ENCODE measurements around the gene LURAP1L.

Gene LURAP1L

GRCh38 chr9:12813533-12813932 is 38.7 kb downstream of the LURAP1L start:
- H3K27ac ChIP-seq (ENCODE audit: low read depth, low read length), result no peak overlapping the region
- no peaks in the 10 kb centered on the region for H3K9me3 ChIP-seq (ENCODE audit: control insufficient read depth, insufficient read depth, low read length)
- no peak overlapping the region for H3K4me3 ChIP-seq (ENCODE audit: low read depth, low read length)
- H3K27me3 ChIP-seq (ENCODE audit: control insufficient read depth, insufficient read depth, low read length), result no peaks in the 10 kb centered on the region
- no peaks in the 10 kb centered on the region; the same call in 1 of the 2 replicates for H3K4me1 ChIP-seq (ENCODE audit: control insufficient read depth, insufficient read depth, low read length)
- H3K9ac ChIP-seq (ENCODE audit: low read depth, low read length), result no peak overlapping the region
- no peaks in the 10 kb centered on the region for H3K36me3 ChIP-seq (ENCODE audit: control insufficient read depth, insufficient read depth, low read length)

- Histone ChIP-seq H3K36me3 (ENCODE audit: control insufficient read depth, insufficient read depth, low read length) (no peaks in the 10 kb centered on the region), H3K4me1 (ENCODE audit: control insufficient read depth, insufficient read depth, low read length) (no peaks in the 10 kb centered on the region; the same call in 1 of the 2 replicates), H3K27ac (ENCODE audit: low read depth, low read length) (no peak overlapping the region), H3K9ac (ENCODE audit: low read depth, low read length) (no peak overlapping the region), H3K4me3 (ENCODE audit: low read depth, low read length) (no peak overlapping the region), H3K27me3 (ENCODE audit: control insufficient read depth, insufficient read depth, low read length) (no peaks in the 10 kb centered on the region), H3K9me3 (ENCODE audit: control insufficient read depth, insufficient read depth, low read length) (no peaks in the 10 kb centered on the region)
Observed at GRCh38 chr9:12813960-12814876, 39.4 kb downstream of the LURAP1L start.

GRCh38 chr9:12814877-12815237 is 40.0 kb downstream of the LURAP1L start:
- Histone ChIP-seq H3K4me1 (ENCODE audit: control insufficient read depth, insufficient read depth, low read length) (no peaks in the 10 kb centered on the region; the same call in 1 of the 2 replicates), H3K27me3 (ENCODE audit: control insufficient read depth, insufficient read depth, low read length) (no peaks in the 10 kb centered on the region), H3K27ac (ENCODE audit: low read depth, low read length) (no peak overlapping the region), H3K9me3 (ENCODE audit: control insufficient read depth, insufficient read depth, low read length) (no peaks in the 10 kb centered on the region), H3K4me3 (ENCODE audit: low read depth, low read length) (no peak overlapping the region), H3K9ac (ENCODE audit: low read depth, low read length) (no peak overlapping the region), H3K36me3 (ENCODE audit: control insufficient read depth, insufficient read depth, low read length) (no peaks in the 10 kb centered on the region)

- Histone ChIP-seq H3K4me3 (ENCODE audit: low read depth, low read length) (no peak overlapping the region), H3K27ac (ENCODE audit: low read depth, low read length) (no peak overlapping the region), H3K27me3 (ENCODE audit: control insufficient read depth, insufficient read depth, low read length) (no peaks in the 10 kb centered on the region), H3K4me1 (ENCODE audit: control insufficient read depth, insufficient read depth, low read length) (no peaks in the 10 kb centered on the region; the same call in 1 of the 2 replicates), H3K9me3 (ENCODE audit: control insufficient read depth, insufficient read depth, low read length) (no peaks in the 10 kb centered on the region), H3K36me3 (ENCODE audit: control insufficient read depth, insufficient read depth, low read length) (no peaks in the 10 kb centered on the region), H3K9ac (ENCODE audit: low read depth, low read length) (no peak overlapping the region)
Observed at GRCh38 chr9:12815888-12816287, 41.1 kb downstream of the LURAP1L start.

GRCh38 chr9:12816656-12817101 is 41.9 kb downstream of the LURAP1L start:
- no peak overlapping the region for H3K9ac ChIP-seq (ENCODE audit: low read depth, low read length)

GRCh38 chr9:12817702-12818101 is 42.9 kb downstream of the LURAP1L start:
- no peaks in the 10 kb centered on the region for H3K9me3 ChIP-seq (ENCODE audit: control insufficient read depth, insufficient read depth, low read length)
- H3K9ac ChIP-seq (ENCODE audit: low read depth, low read length), result no peak overlapping the region
- H3K27ac ChIP-seq (ENCODE audit: low read depth, low read length), result no peak overlapping the region
- H3K4me3 ChIP-seq (ENCODE audit: low read depth, low read length), result no peak overlapping the region
- H3K27me3 ChIP-seq (ENCODE audit: control insufficient read depth, insufficient read depth, low read length), result no peaks in the 10 kb centered on the region
- no peaks in the 10 kb centered on the region for H3K36me3 ChIP-seq (ENCODE audit: control insufficient read depth, insufficient read depth, low read length)
- H3K4me1 ChIP-seq (ENCODE audit: control insufficient read depth, insufficient read depth, low read length), result no peaks in the 10 kb centered on the region; the same call in 1 of the 2 replicates

More at GRCh38 chr9:12816656-12817101, 41.9 kb downstream of the LURAP1L start:
- H3K27me3 ChIP-seq (ENCODE audit: control insufficient read depth, insufficient read depth, low read length), result no peaks in the 10 kb centered on the region
- no peak overlapping the region for H3K4me3 ChIP-seq (ENCODE audit: low read depth, low read length)
- H3K9me3 ChIP-seq (ENCODE audit: control insufficient read depth, insufficient read depth, low read length), result no peaks in the 10 kb centered on the region
- no peak overlapping the region for H3K27ac ChIP-seq (ENCODE audit: low read depth, low read length)
- H3K36me3 ChIP-seq (ENCODE audit: control insufficient read depth, insufficient read depth, low read length), result no peaks in the 10 kb centered on the region
- H3K4me1 ChIP-seq (ENCODE audit: control insufficient read depth, insufficient read depth, low read length), result no peaks in the 10 kb centered on the region; the same call in 1 of the 2 replicates

GRCh38 chr9:12818431-12819000 is 43.7 kb downstream of the LURAP1L start:
- no peaks in the 10 kb centered on the region for H3K9me3 ChIP-seq (ENCODE audit: control insufficient read depth, insufficient read depth, low read length)
- H3K9ac ChIP-seq (ENCODE audit: low read depth, low read length), result no peak overlapping the region
- no peaks in the 10 kb centered on the region; the same call in 1 of the 2 replicates for H3K4me1 ChIP-seq (ENCODE audit: control insufficient read depth, insufficient read depth, low read length)
- no peaks in the 10 kb centered on the region for H3K36me3 ChIP-seq (ENCODE audit: control insufficient read depth, insufficient read depth, low read length)
- no peaks in the 10 kb centered on the region for H3K27me3 ChIP-seq (ENCODE audit: control insufficient read depth, insufficient read depth, low read length)
- H3K4me3 ChIP-seq (ENCODE audit: low read depth, low read length), result no peak overlapping the region
- H3K27ac ChIP-seq (ENCODE audit: low read depth, low read length), result no peak overlapping the region

GRCh38 chr9:12819436-12820185 is 44.8 kb downstream of the LURAP1L start:
- Histone ChIP-seq H3K4me1 (ENCODE audit: control insufficient read depth, insufficient read depth, low read length) (no peaks in the 10 kb centered on the region; the same call in 1 of the 2 replicates), H3K9ac (ENCODE audit: low read depth, low read length) (no peak overlapping the region), H3K27ac (ENCODE audit: low read depth, low read length) (no peak overlapping the region), H3K27me3 (ENCODE audit: control insufficient read depth, insufficient read depth, low read length) (no peaks in the 10 kb centered on the region), H3K36me3 (ENCODE audit: control insufficient read depth, insufficient read depth, low read length) (no peaks in the 10 kb centered on the region), H3K4me3 (ENCODE audit: low read depth, low read length) (no peak overlapping the region), H3K9me3 (ENCODE audit: control insufficient read depth, insufficient read depth, low read length) (no peaks in the 10 kb centered on the region)

GRCh38 chr9:12822111-12822510 is 47.3 kb downstream of the LURAP1L start:
- H3K9ac ChIP-seq (ENCODE audit: low read depth, low read length), result no peak overlapping the region
- H3K9me3 ChIP-seq (ENCODE audit: control insufficient read depth, insufficient read depth, low read length), result no peaks in the 10 kb centered on the region
- H3K4me1 ChIP-seq (ENCODE audit: control insufficient read depth, insufficient read depth, low read length), result no peaks in the 10 kb centered on the region
- H3K4me3 ChIP-seq (ENCODE audit: low read depth, low read length), result no peak overlapping the region
- H3K27ac ChIP-seq (ENCODE audit: low read depth, low read length), result no peak overlapping the region
- no peaks in the 10 kb centered on the region for H3K27me3 ChIP-seq (ENCODE audit: control insufficient read depth, insufficient read depth, low read length)
- H3K36me3 ChIP-seq (ENCODE audit: control insufficient read depth, insufficient read depth, low read length), result no peaks in the 10 kb centered on the region

- Histone ChIP-seq H3K4me3 (ENCODE audit: low read depth, low read length) (no peak overlapping the region), H3K27ac (ENCODE audit: low read depth, low read length) (no peak overlapping the region), H3K36me3 (ENCODE audit: control insufficient read depth, insufficient read depth, low read length) (no peaks in the 10 kb centered on the region), H3K4me1 (ENCODE audit: control insufficient read depth, insufficient read depth, low read length) (peaks cover 2% of the 10 kb centered on the region; the same call in 1 of the 2 replicates), H3K9me3 (ENCODE audit: control insufficient read depth, insufficient read depth, low read length) (no peaks in the 10 kb centered on the region), H3K9ac (ENCODE audit: low read depth, low read length) (no peak overlapping the region), H3K27me3 (ENCODE audit: control insufficient read depth, insufficient read depth, low read length) (no peaks in the 10 kb centered on the region)
Observed at GRCh38 chr9:12826924-12827565, 52.2 kb downstream of the LURAP1L start.
